ENCODE measurements around the gene PCBD1.
"Not testable (repeated sequence)": the region's sequence is repeated elsewhere in the genome, so short reads cannot be mapped to it uniquely, and the experiment has no call there.

The PCBD1 gene

DNA sequence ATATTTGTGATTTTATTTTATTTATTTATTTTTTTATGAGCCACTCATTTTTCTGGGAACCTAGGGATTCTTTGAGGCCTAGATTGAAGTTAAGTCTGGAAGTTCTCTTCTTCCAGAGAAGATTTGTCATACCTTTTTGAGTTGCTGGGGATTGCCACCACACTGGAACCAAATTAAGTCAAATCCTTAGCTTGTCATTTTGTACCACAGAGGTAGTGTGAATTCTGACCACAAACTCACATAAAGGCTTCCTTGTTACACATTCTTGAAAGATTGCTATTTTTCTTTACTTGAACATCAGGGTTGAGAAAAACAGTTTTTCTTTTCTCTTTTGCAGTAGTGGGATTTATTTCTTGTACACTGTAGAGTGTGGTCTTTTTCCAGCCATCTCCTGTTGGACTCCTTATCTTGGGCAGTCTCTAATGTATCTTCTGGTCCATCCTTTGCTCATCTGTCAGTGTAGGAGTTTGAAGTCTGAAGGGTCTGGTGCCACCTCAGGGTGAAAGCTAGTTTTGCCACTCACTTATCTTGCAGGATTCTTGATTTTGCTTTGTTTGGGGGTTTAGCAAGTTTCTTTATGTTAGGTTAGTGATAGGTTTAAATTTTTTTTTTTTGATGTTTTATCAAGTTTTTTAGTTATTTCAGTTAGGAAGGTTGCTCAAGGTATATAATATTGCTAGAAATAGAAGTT lies 24.8 kb downstream of the PCBD1 start:
- no peak for DNase-seq (ENCODE audit: low spot score)

DNA sequence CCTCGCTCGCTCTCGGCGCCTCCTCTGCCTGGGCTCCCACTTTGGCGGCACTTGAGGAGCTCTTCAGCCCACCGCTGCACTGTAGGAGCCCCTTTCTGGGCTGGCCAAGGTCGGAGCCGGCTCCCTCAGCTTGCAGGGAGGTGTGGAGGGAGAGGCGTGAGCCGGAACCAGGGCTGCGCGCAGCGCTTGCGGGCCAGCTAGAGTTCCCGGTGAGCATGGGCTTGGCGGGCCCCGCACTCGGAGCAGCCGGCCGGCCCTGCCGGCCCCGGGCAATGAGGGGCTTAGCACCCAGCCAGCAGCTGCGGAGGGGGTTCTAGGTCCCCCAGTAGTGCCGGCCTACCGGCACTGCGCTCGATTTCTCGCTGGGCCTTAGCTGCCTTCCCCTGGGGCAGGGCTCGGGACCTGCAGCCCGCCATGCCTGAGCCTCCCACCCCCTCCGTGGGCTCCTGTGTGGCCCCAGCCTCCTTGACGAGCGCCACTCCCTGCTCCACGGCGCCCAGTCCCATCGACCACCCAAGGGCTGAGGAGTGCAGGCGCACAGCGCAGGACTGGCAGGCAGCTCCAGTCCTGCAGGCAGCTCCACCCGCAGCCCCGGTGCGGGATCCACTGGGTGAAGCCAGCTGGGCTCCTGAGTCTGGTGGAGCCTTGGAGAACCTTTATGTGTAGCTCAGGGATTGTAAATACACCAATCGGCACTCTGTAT lies 26.7 kb downstream of the PCBD1 start:
- not testable (repeated sequence) for DNase-seq (ENCODE audit: low spot score)

DNA sequence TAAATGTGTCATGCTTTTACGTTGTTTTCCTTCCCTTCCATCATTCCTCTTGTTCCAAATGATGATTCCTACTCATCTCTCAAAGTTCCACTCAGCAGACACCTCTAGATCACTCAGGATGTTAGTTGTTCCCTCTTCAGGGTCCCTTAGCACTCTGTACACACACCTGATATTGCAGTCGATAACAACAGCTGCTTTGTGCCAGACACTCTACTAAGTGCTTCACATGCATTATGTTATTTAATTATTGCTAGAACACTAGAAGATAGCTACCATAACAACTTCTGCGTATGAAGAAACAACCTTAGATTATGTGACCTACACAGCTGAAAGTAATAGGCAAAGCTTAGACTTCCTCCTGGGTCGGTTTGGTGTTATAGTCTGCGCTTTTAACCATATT lies 29.6 kb downstream of the PCBD1 start:
- no peak for DNase-seq (ENCODE audit: low spot score)

DNA sequence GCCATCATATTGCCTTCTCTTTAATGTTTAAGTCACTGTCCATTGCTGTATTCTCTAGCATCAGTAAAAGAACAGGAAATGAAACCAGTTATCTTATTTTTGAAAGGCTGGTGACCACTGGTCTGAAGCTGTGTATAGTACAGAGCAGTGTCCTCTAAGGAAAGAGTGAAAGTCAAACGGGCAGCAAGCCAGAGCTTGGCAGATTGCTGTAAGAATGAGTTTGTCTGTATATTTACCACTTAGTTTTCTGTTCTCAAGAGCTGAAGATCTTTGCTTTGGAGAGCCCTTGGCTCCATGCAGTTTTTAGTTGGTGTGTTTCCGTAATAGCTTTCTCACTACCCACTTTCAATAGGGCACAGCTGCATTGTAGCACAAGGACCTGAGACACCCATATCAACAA lies 31.9 kb downstream of the PCBD1 start:
- no peak for DNase-seq (ENCODE audit: low spot score)

DNA sequence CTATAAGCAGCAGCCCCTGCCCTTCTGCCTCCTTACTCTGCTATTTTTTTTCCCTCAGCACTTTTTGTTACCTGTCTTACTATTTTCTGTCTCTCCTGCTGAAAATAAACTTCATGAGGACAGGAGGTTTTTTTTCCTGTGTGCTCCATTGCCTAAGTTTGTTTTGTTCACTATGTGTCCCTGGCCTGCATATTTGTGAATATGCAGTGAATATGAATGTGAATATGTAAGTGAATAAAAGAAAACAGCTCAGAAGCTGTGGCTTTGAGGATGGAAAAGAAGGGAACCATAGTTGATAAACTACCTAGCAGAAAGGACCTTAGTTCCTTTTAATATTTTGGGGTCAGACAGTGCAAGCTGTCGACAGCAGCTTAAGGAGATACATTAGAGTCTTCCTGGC lies 34.9 kb downstream of the PCBD1 start:
- DNase-seq (ENCODE audit: low spot score): no peak

DNA sequence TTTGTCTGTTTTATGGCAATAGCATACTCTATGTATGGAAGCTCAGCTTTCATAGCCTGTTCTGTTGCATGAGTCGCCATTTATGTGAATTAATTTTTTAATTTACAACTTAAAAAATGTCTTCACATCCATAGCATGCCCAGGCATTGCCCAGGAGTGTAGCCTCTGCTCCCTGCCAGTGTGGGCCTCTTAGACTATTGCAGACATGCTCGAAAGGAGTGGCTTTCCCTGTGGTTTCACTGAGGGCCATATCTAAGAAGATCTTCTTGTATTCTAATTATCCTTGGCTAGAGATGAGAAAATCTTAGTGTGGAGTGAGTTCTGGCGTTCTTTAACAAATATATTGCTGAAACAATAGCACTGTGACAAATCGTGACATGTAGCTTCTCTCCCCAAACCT lies 35.3 kb downstream of the PCBD1 start:
- DNase-seq (ENCODE audit: low spot score): no peak

DNA sequence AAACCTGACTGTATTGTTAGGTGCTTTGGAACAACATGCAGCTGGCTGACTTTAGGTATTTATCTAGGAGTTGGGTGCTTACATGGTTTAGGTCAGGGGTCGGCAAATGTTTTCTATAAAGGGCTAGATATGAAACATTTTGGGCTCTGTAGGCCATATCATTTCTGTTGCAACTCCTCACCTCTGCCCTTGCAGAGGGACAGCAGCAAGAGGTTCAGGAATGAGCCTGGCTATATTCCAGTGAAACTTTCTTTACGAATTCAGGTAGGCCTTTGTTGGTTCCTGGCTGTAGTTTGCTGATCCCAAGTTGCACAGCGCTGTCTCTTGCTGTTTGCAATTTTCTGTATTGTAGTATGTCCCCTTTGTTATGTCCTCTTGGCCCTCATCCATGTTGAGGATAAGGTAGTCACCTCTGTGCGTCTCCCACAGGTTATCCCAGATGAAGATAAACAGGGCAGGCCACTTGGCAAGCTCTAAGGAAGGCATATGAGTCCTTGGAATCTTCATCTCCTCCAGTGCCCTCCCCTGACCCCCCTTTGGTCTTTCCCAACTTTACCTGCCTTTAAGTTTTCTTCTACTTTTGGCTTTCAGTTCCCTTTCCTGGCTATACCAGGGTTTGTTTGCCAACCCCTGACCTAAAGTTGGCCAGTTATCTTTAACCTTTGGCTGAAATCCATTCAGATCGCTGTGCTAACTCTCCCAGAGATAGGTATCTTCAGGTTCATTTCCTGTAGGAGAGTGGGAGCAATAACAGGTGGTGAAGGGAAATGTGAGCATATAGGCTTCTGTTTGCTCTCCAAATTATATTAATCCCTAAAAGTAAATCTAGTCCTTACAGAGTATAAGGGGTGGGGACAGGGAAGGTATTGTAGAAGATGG lies 36.5 kb downstream of the PCBD1 start:
- DNase-seq (ENCODE audit: low spot score): no peak

DNA sequence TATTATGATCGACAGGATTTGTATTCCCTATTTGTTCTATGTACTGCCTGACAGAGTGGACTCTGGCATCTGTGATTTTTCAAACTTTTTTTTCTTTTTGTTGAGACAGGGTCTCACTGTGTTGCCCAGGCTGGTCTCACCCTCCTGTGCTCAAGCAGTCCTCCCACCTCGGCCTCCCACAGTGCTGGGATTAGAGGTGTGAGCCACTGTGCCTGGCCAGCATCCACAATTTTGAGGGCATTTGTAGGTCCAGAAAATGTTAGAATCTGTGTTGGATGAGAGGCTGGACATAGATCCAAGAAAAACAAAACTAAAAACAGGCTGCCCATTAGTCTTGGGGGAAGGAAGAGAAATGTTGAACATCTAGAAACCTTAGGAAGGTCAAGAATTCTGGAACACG lies 38.3 kb downstream of the PCBD1 start:
- DNase-seq (ENCODE audit: low spot score): no peak

DNA sequence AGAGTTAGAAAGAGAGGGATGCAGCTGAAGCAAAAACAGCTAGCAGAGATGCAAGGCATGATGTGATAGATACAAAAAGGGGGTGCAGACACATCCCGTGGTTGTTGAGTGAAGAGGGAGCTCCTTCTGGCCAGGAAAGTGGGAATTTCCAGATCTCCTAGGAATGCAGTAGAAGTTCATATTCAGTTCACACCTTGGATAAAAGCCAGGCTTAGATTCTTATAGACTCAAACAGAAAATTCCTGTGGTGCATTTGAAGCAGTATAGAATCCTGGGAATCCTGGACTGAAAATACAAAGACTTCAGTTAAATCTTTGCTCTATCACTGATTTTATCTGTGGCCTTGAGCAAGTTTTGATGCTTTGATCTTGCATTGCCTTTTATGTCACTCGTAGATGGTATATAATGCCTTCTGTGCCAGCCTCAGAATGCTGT lies 38.8 kb downstream of the PCBD1 start:
- DNase-seq (ENCODE audit: low spot score): peak; percentile 26

DNA sequence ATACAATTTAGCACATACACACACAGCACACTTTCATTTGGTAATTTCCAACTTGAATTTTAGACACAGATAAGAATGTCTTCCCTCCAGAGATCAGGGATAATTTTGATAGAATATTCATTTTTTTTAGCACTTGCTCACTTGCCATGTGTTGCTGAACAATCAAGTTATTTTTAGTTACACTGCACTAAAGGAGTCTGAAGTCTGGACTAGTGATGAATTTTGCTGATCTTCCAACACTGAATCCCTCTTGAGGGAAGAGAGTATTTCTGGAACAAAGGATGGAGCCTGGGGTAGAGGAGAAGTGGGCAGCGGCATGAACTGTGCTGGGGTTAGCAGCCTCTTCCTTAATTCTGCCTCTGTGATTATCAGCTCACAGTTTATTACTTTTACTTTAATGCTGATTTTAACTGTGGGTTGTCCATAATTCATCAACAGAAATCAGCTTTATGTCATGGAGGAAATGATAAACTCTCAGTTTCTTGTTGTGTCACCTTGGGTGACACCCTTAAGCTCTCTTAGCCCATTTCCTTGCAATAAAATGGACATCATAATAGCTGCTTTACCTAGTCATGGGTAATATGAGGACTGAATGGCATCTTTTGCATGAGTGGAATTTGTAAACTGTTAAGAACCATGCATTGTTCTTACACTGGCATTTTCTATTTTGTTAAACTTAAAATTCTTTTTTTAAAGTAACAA lies 40.6 kb downstream of the PCBD1 start:
- no peak for DNase-seq (ENCODE audit: low spot score)

DNA sequence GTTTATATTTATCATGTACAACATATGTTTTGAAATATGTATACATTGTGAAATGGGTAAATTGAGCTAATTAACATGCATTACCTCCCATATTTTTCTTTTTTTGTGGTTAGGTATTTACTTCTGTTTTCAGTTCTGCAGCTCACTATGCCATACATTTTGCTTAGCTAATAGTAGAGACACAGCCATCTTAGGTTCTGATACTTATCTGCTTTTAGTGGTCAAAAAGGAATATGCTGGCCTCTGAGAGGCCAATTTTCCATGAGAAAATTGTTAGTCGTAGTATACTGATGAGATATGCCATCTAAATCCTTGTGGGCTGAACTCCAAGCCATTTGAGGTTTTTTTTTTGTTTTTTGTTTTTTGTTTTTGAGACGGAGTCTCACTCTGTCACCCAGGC lies 41.6 kb downstream of the PCBD1 start:
- DNase-seq (ENCODE audit: low spot score): no peak

DNA sequence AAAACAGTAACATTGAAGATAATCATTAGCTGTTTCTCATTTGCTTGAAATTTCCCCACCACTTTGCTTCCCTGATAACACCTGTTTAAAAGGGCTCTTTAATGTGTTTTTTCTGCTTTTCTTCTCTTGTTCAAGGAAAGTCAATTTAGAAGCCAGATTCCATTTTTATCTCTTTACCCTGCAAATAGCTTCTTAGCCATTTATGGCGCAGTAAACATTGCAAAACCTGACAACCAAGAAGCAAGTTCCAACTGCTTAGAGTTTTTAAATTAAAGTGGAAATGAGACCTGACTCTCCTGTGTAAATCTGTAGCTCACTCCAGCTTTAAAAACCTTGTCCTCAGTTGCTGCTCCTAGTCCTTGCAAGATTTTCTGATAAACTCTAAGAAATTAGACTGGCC lies 42.5 kb downstream of the PCBD1 start:
- DNase-seq (ENCODE audit: low spot score): no peak

DNA sequence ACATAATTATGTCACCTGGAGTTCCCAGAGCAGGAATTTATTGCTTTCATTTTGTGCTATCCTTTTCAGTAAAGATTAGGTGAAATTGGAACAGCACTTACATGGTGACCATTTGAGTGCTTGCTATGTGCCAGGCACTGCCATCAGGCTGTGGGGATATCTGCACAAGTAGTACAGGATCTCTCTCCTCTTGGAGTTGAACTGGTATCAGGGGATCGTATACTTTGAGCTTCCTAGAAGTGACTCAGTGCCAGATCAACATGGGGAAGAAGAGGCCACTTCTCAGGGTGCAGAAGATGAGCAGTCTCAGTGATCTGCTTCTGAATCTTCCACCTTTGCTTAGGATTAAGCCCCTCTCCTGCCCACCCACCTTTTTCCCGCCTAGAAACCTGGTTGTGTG lies 43.1 kb downstream of the PCBD1 start:
- DNase-seq (ENCODE audit: low spot score): no peak

DNA sequence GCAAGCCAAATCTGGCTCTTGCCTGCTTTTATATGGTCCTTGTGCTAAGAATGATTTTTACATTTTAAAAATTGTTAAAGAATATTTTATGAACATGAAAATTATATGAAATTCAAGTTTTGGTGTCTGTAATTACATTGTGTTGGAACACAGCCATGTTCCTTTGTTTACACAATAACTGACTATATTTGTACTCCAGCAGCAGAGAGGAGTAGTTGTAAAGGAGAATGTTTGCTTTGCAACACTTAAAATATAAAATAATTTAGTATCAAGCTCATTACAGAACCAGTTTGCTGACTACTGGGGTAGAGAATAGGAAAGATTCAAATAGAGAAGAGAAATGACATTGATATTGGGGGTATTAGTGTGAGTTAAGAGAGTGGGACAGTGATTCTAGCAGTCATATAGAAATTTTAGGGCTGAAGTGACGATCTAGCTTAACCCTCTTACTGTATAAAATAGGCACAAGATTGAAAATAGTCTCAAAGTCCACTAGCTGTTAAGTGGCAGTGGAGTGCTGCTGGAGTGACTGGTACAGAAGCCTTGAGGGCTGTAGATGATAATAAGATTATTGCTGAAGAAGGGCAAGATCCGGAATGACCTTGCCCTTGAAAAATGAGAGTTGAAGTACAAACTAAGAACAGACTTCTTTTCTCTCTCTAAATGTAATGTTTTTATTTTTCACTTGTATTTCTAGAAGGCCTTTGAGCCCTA lies 44.4 kb downstream of the PCBD1 start:
- DNase-seq (ENCODE audit: low spot score): no peak

DNA sequence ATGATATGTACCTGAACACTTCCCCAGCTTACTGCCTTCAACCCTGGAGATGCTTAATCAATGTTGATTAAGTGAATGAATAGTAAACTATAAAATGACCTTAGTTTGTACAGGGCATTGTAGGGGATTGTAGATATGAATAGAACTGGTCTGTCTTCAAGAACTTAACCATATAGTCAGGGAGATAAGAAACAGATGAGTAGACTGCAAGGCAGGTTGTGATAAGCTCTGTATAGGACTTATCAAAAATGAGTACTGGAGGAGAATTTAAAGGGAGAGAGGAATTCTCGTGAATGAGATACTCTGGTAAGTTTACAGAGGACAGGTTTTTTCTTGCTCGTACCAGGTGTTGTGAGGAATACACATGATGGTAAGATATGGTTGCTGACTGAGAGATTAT lies 45.0 kb downstream of the PCBD1 start:
- DNase-seq (ENCODE audit: low spot score): no peak

DNA sequence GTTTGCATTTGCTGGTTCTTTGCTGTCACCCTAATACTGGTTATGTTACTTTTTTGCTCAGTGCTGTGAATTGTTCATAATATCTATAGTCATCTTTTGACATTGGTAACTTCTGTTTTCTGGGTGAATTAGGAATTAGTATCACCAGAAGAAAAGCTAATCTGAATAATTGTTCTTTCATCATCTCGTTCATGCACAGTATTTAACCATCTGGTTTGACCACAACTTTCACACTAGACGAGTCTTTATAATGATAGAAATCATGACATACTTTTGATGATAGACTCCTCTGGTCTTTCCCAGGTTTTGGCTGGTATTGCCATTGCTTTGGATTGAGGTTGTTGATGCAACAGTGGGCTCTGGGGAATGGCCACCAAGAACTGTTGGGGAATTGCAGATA lies 47.5 kb downstream of the PCBD1 start:
- DNase-seq (ENCODE audit: low spot score): no peak

DNA sequence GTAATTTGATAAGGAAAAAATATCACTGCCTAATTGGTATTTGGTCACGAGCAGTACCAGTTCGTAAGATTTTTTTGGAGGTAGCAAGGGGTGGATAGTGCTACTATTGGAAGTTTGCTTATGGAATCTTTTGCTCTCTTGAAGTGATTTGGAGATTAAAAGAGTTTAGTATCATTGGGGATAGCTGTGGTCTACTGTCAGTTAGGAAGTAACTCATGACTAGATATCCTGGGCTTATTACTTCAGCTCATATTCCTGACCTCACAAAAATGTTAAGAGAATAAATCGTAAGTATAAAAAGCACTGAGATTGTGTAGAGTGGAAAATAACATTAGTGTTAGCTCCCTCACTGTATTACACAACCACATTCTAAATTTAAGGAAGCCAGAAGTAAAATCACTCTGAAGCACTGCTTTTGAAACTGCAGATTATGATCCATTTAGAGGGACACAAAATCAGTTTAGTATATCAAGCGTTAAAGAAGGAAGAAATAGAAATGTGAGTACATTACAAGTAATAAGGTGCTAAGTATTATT lies 50.0 kb downstream of the PCBD1 start:
- DNase-seq (ENCODE audit: low spot score): no peak

DNA sequence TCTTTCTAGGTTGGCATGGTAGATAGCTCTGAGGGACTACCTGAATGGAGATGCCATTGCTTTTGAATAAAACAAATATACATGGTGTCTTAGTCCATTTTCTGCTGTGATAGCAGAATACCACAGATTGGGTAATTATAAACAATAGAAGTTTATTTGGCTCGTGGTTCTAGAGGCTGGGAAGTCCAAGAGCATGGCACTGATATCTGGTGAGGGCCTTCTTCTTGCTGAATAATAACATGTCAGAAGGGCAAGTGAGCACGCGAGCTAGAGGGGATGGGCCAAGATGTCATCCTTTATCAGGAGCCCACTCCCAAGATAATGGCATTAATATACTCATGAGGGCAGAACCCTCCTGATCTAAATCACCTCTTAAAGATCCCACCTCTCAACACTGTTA lies 50.7 kb downstream of the PCBD1 start:
- DNase-seq (ENCODE audit: low spot score): no peak

DNA sequence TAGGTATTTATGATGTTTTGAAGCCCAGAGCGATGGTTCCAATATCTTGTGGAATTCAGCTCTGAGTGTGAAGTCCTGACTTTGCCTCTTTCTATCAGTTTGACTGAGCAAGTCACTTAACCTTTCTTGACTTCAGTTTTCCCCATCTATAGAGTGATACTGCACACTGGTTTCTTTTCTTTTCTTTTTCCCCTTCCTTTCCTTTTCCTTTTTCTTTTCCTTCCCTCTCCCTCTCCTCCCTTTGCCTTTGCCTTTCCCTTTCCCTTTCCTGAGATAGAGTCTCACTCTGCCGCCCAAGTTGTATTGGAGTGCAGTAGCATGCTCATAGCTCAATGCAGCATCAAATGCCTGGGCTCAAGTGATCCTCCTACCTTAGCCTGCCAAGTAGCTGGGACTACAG lies 52.0 kb downstream of the PCBD1 start:
- no peak for DNase-seq (ENCODE audit: low spot score)

DNA sequence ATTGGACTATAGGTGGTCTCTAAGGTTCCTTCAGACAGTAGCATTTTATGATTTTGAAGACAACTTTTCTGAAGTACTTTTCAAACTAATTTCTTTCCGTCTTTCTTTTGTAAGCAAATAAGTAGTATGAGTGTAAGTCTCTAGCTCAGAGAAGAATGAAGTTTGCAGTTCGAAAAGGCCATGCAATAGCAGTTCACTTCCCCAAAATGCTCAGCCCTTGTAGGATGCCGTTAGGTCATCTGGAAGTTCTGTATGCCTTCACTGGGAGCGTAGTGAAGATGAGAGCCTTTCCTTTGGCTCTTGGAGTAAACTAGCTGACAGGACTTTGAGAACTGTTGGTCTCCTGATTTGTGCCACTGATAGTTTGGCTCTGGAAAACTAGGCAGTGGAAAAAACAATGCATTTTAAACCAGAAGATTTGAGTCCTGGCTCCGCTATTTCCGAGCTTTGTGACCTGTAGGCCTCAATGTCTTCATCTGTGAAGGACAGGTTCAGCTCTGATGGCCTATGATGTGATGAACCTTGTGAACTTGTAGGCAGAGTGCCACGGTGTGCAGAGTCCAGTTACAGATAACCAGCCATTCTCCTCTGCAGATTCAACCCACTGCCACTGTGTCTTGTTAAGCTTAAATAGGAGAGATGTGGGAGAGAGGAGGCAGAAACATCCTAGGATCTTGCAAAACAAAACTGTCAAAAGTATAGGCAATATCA lies 53.8 kb downstream of the PCBD1 start:
- no peak for DNase-seq (ENCODE audit: low spot score)

DNA sequence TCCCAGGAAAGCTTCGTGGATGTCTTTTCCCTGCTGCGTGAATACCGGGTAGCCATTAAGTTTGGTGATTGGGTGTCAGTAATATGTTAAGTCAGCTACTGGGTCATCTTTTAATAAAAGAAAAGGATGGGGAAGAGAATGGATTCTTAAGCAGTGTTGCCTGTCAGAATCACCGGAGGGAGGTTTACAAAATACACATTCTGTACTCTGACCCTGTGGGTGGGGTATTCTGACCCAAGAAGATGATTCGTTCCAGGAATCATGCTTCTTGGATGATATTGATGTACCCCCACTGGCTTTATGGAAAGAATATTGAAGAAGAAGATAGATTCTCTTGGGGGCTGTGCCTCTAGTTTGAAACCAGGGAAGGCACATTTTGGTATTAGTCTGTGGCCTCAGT lies 54.3 kb downstream of the PCBD1 start:
- DNase-seq (ENCODE audit: low spot score): no peak
